Kidney (tissue), 14 donors: ENCODE results near the gene HGS. TPM values are rescaled to one million over a fixed set of nuclear protein-coding genes. Genes with fewer than 3 reads are reported as not detected.
A peak's percentile ranks its signal among the peaks of the same experiment; 100 is the strongest.

Experiments
- DNase-seq, 5 donors: peaks; one replicate each; pipeline ENCODE4 v3.0.0-alpha.2; 2013 to 2020
- FAIRE-seq: peaks from 2 replicates; lab custom pipeline; 2012; peaks lifted over from hg19 to GRCh38; lab: Jason Lieb, UNC
- H3K27ac ChIP-seq, 2 donors: one replicate each; pipeline ENCODE4 v1.7.0; 2013; ENCODE audit warnings: low read depth in 2 of 2, low read length in 2 of 2, inconsistent platforms in 1 of 2
- H3K27me3 ChIP-seq: one replicate; pipeline ENCODE4 v1.7.1; 2013; ENCODE audit warnings: low read length, inconsistent platforms; ENCODE audit not compliant: control insufficient read depth, insufficient read depth
- H3K36me3 ChIP-seq, 3 donors: one replicate each; pipeline versions ENCODE4 v1.7.0 to v1.7.1; 2013; ENCODE audit warnings: low read length in 3 of 3, control low read depth in 1 of 3, inconsistent platforms in 1 of 3; ENCODE audit not compliant: insufficient read depth in 3 of 3, control insufficient read depth in 2 of 3
- H3K4me1 ChIP-seq, 3 donors: one replicate each; pipeline versions ENCODE4 v1.7.0 to v1.7.1; 2013; ENCODE audit warnings: low read length in 3 of 3, inconsistent platforms in 1 of 3, low read depth in 1 of 3; ENCODE audit not compliant: control insufficient read depth in 2 of 3, insufficient read depth in 2 of 3
- H3K4me3 ChIP-seq, 3 donors: one replicate each; pipeline versions ENCODE4 v1.7.0 to v1.8.1; 2013; ENCODE audit warnings: low read length in 3 of 3, control low read depth in 1 of 3, inconsistent platforms in 1 of 3
- H3K9ac ChIP-seq, 3 donors: one replicate each; pipeline versions ENCODE4 v1.7.0 to v1.7.1; 2013; ENCODE audit warnings: low read length in 3 of 3, control low read depth in 1 of 3, inconsistent platforms in 1 of 3
- H3K9me3 ChIP-seq, 3 donors: one replicate each; pipeline versions ENCODE4 v1.7.0 to v1.7.1; 2013; ENCODE audit warnings: low read length in 3 of 3, control low read depth in 1 of 3, inconsistent platforms in 1 of 3; ENCODE audit not compliant: control insufficient read depth in 2 of 3, insufficient read depth in 1 of 3
- intact Hi-C: fragments of 100-400 bp; cut with DNase I; formaldehyde crosslinking; loops from one replicate; pipeline ENCODE4 v1.11.1; 2022
- polyA plus RNA-seq: library from polyadenylated mRNA; stranded (reverse); fragments of 350-450 nt; fragmentation: Illumina TruSeq; extraction: RNeasy Lipid Tissue Mini Kit (QIAGEN cat#74804); gene quantifications from one replicate; pipeline ENCODE4 v1.2.3, GENCODE V29; 2014; ENCODE audit warnings: low read depth, low replicate concordance; ENCODE audit not compliant: insufficient read depth
- total RNA-seq: library from RNA; stranded (reverse); fragmentation: NEBNext Ultra II Directional; extraction: Animal tissue kit (Norgen Biotek cat#: 25700); gene quantifications from one replicate; pipeline ENCODE4 v1.2.1, GENCODE V29; 2021
- TF ChIP-seq, protein P1 (sequence below): IDR thresholded peaks from 3 replicates; pipeline ENCODE4 v1.5.1; 2012; ENCODE audit warnings: mild to moderate bottlenecking, moderate library complexity, borderline replicate concordance; ENCODE audit not compliant: insufficient read depth; ENCODE audit errors: extremely low read depth
- donor health status: control.
- donor health status: control.
- donor health status: control.
- donor health status: control.
- donor health status: control.
- donor health status: DM: yes; HTN: yes; CAD: no.
- donor health status: Normal renal cell carcinoma (clear cell type).

The HGS gene
- total and polyA plus RNA-seq, 2 donors from 2014 or later, result 85.5 to 95.3 TPM

DNA sequence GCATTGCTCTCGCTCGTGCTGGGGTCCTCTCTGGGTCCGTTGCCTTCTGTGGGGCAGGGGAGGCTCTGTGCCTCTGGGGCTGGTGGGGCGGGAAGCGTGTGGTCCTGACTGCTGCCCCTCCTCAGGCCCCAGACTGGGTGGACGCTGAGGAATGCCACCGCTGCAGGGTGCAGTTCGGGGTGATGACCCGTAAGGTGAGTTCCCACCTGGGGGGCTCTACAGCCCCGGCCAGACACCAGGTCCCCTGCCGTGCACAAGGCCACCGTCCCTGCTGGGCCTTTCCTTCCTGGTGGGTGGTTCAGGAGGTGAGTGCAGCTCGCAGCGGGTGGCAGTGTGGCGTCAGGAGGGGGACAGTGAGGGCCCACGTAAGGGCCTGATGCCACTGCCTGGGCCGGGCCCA, 6.7 kb downstream of the HGS start:
- no peaks in the 10 kb centered on the region for H3K27me3 ChIP-seq
- intact Hi-C loops, result no loop called here
- peaks cover 0 to 2% (median under 1%) of the 10 kb centered on the region in 3 donors for H3K4me1 ChIP-seq
- no peak for FAIRE-seq
- no peaks in the 10 kb centered on the region for H3K9me3 ChIP-seq
- no peak overlapping the region for H3K4me3 ChIP-seq
- H3K9ac ChIP-seq, result no peak overlapping the region
- DNase-seq, result no peak
- H3K36me3 ChIP-seq, result peaks cover 0 to 53% (median 33%) of the 10 kb centered on the region in 3 donors
- TF ChIP-seq, protein P1, sequence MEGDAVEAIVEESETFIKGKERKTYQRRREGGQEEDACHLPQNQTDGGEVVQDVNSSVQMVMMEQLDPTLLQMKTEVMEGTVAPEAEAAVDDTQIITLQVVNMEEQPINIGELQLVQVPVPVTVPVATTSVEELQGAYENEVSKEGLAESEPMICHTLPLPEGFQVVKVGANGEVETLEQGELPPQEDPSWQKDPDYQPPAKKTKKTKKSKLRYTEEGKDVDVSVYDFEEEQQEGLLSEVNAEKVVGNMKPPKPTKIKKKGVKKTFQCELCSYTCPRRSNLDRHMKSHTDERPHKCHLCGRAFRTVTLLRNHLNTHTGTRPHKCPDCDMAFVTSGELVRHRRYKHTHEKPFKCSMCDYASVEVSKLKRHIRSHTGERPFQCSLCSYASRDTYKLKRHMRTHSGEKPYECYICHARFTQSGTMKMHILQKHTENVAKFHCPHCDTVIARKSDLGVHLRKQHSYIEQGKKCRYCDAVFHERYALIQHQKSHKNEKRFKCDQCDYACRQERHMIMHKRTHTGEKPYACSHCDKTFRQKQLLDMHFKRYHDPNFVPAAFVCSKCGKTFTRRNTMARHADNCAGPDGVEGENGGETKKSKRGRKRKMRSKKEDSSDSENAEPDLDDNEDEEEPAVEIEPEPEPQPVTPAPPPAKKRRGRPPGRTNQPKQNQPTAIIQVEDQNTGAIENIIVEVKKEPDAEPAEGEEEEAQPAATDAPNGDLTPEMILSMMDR, result no peak
- no peak overlapping the region for H3K27ac ChIP-seq

- Histone ChIP-seq H3K27me3 (no peaks in the 10 kb centered on the region), H3K9me3 (no peaks in the 10 kb centered on the region), H3K9ac (no peak overlapping the region), H3K27ac (no peak overlapping the region), H3K4me3 (no peak overlapping the region), H3K4me1 (no peaks in the 10 kb centered on the region), H3K36me3 (peaks cover 0 to 53% (median 35%) of the 10 kb centered on the region in 3 donors)
- TF ChIP-seq, protein P1, result no peak
- DNase-seq (peak in 1 of 5 donors; percentile 71), FAIRE-seq (no peak)
- intact Hi-C loops, result no loop called here
These were observed 7.4 kb downstream of the HGS start for GRCh38 chr17:81691196-81691595.

GRCh38 chr17:81691608-81692007, 7.8 kb downstream of the HGS start:
- TF ChIP-seq, protein P1, result no peak
- intact Hi-C loops, result no loop called here
- H3K9me3 ChIP-seq, result no peaks in the 10 kb centered on the region
- no peaks in the 10 kb centered on the region for H3K4me1 ChIP-seq
- no peaks in the 10 kb centered on the region for H3K27me3 ChIP-seq
- H3K36me3 ChIP-seq, result peaks cover 0 to 49% (median 31%) of the 10 kb centered on the region in 3 donors
- FAIRE-seq, result no peak
- H3K9ac ChIP-seq, result no peak overlapping the region
- no peak overlapping the region for H3K27ac ChIP-seq
- no peak overlapping the region for H3K4me3 ChIP-seq
- no peak for DNase-seq
